ENCODE measurements around the gene OPCML. TPM values are rescaled to one million over a fixed set of nuclear protein-coding genes. Genes with fewer than 3 reads are reported as not detected.

The OPCML gene
- polyA plus RNA-seq, 1 donor (not counting 4 experiments of a cell fraction or from before 2014, with no cell fraction given): 0.04 TPM

- H3K79me2 ChIP-seq (ENCODE audit: control insufficient read depth, insufficient read depth, low read length): no peaks in the 10 kb centered on the region
- H3K9ac ChIP-seq (ENCODE audit: control insufficient read depth, extremely low read depth, insufficient read depth, low read length): no peak overlapping the region
- no peaks in the 10 kb centered on the region for H4K20me1 ChIP-seq (ENCODE audit: control insufficient read depth, extremely low read depth, insufficient read depth, low read length)
- no peak overlapping the region for H3K27ac ChIP-seq (ENCODE audit: control insufficient read depth, insufficient read depth, low read length)
- H3K9me1 ChIP-seq (ENCODE audit: control insufficient read depth, extremely low read depth, insufficient read depth, low read length): no peaks in the 10 kb centered on the region
- H3K4me2 ChIP-seq (ENCODE audit: control insufficient read depth, extremely low read depth, insufficient read depth, low read depth, low read length): no peak overlapping the region
- DNase-seq (ENCODE audit: low read depth, low spot score) (no peak), FAIRE-seq (no peak)
- TF ChIP-seq EZH2 (IDR thresholded peaks at IDR 0.05; ENCODE audit: low read length): no peak
- no peak for TF ChIP-seq CTCF (optimal IDR thresholded peaks at IDR 0.05 in 1 of 3, IDR thresholded peaks at IDR 0.05 in 1 of 3, conservative IDR thresholded peaks at IDR 0.05 in 1 of 3; ENCODE audit: extremely low read depth in 1 of 3, insufficient read depth in 2 of 3, low read length in 3 of 3)
- H3K4me3 ChIP-seq (ENCODE audit: control insufficient read depth in 2 of 3, extremely low read depth in 1 of 3, insufficient read depth in 2 of 3, low read depth in 1 of 3, low read length in 3 of 3): no peak overlapping the region
- H2AFZ ChIP-seq (ENCODE audit: control insufficient read depth, low read length): no peak overlapping the region
- no peaks in the 10 kb centered on the region for H3K27me3 ChIP-seq (ENCODE audit: control insufficient read depth, extremely low read depth, insufficient read depth, low read length)
- H3K4me1 ChIP-seq (ENCODE audit: control insufficient read depth, extremely low read depth, insufficient read depth, low read length): no peaks in the 10 kb centered on the region
- dilution Hi-C loops (cut with MboI; ENCODE audit: extremely low pct_ligation_motif_present, low sequenced_read_pairs): no loop called here
- no peaks in the 10 kb centered on the region for H3K36me3 ChIP-seq (ENCODE audit: control insufficient read depth in 2 of 2, extremely low read depth in 1 of 2, insufficient read depth in 2 of 2, low read length in 2 of 2)
- no peaks in the 10 kb centered on the region for H3K9me3 ChIP-seq (ENCODE audit: control insufficient read depth, low read depth, low read length)
Measured at GRCh38 chr11:132977746-132978145, 554.6 kb downstream of the OPCML start.

- Histone ChIP-seq H3K36me3 (ENCODE audit: control insufficient read depth in 2 of 2, extremely low read depth in 1 of 2, insufficient read depth in 2 of 2, low read length in 2 of 2) (no peaks in the 10 kb centered on the region), H3K9ac (ENCODE audit: control insufficient read depth, extremely low read depth, insufficient read depth, low read length) (no peak overlapping the region), H3K4me3 (ENCODE audit: control insufficient read depth in 2 of 3, extremely low read depth in 1 of 3, insufficient read depth in 2 of 3, low read depth in 1 of 3, low read length in 3 of 3) (no peak overlapping the region), H3K9me1 (ENCODE audit: control insufficient read depth, extremely low read depth, insufficient read depth, low read length) (no peaks in the 10 kb centered on the region), H3K27me3 (ENCODE audit: control insufficient read depth, extremely low read depth, insufficient read depth, low read length) (no peaks in the 10 kb centered on the region), H3K4me2 (ENCODE audit: control insufficient read depth, extremely low read depth, insufficient read depth, low read depth, low read length) (no peak overlapping the region), H2AFZ (ENCODE audit: control insufficient read depth, low read length) (no peak overlapping the region), H4K20me1 (ENCODE audit: control insufficient read depth, extremely low read depth, insufficient read depth, low read length) (no peaks in the 10 kb centered on the region), H3K27ac (ENCODE audit: control insufficient read depth, insufficient read depth, low read length) (no peak overlapping the region), H3K9me3 (ENCODE audit: control insufficient read depth, low read depth, low read length) (no peaks in the 10 kb centered on the region), H3K4me1 (ENCODE audit: control insufficient read depth, extremely low read depth, insufficient read depth, low read length) (no peaks in the 10 kb centered on the region), H3K79me2 (ENCODE audit: control insufficient read depth, insufficient read depth, low read length) (no peaks in the 10 kb centered on the region)
- FAIRE-seq (no peak), DNase-seq (ENCODE audit: low read depth, low spot score) (no peak)
- dilution Hi-C loops (cut with MboI; ENCODE audit: extremely low pct_ligation_motif_present, low sequenced_read_pairs): no loop called here
- TF ChIP-seq EZH2 (IDR thresholded peaks at IDR 0.05; ENCODE audit: low read length) (no peak), CTCF (optimal IDR thresholded peaks at IDR 0.05 in 1 of 3, IDR thresholded peaks at IDR 0.05 in 1 of 3, conservative IDR thresholded peaks at IDR 0.05 in 1 of 3; ENCODE audit: extremely low read depth in 1 of 3, insufficient read depth in 2 of 3, low read length in 3 of 3) (no peak)
Measured at GRCh38 chr11:132977241-132977640, 555.1 kb downstream of the OPCML start.

Data from keratinocyte (primary cell).